HG02981 (cell line): ENCODE measurements around the gene PPP4C.
"Not testable (repeated sequence)": the region's sequence is repeated elsewhere in the genome, so short reads cannot be mapped to it uniquely, and the experiment has no call there.

Experiments used
- ATAC-seq: cut with Tn5 transposase; IDR thresholded peaks from one replicate; pipeline ENCODE4 v1.9.1; 2021; ENCODE audit warnings: mild to moderate bottlenecking, moderate library complexity; ENCODE audit not compliant: unreplicated experiment

The PPP4C gene

DNA sequence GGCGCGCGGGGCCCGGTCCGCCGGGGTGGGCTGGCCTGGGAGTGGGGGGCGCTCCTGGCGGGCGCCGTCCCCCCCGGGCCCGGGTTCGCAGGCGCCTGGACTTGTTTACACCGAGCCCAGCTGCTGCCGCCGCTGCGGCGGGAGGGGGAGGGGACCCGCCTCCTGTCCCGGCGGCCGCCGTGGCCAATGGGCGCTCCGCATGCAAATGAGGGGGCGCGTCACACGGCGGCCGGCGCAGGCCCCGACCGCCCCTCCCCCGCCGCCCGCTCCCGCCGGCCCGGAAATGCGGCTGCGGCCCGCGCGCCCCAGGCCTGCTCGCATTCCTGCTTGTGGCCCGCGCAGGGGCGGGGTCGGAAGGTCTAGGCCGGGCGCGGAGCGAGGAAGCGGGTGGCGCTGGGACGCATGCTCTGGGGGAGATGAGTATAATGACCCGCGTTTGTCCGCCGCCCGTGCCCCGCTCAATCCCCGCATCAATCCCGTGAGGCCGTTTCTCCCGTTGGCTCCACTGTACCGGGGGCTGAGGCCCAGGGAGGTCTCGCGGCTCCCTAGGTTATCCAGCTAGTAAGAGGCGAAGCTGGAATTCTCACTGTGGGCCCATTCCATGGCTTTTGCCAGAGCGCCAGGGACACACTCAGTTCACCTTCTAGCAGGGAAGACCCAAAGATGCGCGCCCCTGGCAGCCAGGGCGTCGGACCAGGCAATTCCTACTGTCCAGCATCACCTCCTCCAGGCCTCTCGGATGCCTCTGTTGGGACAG, 20.5 kb downstream of the PPP4C start, which contains the start of gene YPEL3:
TSS of gene YPEL3 (minus strand) at position 109 of the 757 bp plus-strand sequence. CDS start 731 bp downstream, outside the sequence.
- peak; percentile 34 for ATAC-seq

DNA sequence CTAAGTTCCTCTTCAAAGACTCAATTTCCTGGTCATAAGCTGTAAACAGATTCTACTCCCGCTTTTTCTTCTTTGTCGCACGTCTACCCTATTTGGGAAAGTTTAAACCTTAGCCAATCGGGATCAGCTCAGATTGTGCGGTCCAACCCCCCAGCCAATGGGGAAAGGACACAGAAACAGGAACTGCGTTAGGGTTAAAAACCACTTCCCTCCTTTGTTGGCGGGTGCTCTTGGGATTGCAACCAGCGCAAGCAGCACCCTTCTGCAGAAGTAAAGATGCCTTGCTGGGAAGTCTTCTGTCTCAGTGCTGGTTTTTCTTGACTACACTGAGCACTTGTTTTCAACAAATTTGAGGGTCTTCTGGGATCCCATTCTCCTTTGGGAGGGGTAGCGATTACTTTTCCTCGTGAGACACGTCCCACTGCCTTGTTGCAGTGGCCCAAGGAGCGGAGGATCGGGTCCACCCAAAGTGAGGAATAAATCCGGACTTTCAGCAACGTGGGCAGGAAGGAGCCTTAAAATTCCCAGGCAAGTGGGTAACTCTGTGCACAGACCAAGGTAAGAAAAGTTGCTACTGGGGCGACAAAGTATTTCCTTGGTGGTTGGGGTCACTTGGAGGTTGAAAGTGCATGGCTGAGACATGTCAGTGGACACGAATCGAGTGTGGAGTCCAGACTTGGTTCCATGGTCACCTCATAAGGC, 21.2 kb downstream of the PPP4C start:
- ATAC-seq: no peak

DNA sequence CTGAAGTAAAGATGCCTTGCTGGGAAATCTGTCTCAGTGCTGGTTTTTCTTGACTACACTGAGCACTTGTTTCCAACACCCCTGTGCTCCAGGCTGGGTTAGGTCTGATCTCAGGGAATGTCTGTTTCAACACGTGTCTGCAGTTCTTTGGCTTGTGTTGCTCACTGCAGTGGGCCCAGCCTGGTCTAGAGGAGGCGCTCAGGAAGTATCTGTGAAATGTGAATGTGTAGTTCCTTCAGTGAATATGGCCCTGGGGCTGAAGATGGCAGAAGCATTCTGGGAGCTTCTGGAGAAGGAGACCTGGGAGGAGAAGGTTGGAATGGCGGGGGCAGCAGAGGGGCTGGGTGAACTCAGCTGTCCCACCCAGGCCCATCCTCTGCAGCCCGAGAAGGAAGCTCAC, 28.3 kb downstream of the PPP4C start:
- no peak for ATAC-seq

DNA sequence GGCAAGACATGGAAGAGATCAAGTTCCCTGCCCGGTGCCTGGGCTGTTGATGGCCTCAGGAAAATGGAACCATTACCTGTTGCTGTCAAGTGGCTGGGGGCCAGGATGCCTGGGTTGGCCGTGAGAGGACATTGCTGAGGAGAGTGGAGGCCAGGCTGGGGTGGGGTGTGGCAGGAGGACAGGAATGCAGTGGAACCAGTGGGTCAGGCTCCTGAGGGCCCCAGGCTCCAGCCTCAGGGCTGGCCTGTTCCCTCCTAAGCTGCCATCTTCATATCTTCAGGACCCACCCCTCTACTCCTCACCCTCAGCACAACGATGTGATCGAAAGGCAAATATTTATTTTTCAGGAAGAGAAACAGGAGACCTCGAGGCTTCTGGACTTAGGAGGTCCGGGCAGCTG, 28.7 kb downstream of the PPP4C start:
- no peak for ATAC-seq

DNA sequence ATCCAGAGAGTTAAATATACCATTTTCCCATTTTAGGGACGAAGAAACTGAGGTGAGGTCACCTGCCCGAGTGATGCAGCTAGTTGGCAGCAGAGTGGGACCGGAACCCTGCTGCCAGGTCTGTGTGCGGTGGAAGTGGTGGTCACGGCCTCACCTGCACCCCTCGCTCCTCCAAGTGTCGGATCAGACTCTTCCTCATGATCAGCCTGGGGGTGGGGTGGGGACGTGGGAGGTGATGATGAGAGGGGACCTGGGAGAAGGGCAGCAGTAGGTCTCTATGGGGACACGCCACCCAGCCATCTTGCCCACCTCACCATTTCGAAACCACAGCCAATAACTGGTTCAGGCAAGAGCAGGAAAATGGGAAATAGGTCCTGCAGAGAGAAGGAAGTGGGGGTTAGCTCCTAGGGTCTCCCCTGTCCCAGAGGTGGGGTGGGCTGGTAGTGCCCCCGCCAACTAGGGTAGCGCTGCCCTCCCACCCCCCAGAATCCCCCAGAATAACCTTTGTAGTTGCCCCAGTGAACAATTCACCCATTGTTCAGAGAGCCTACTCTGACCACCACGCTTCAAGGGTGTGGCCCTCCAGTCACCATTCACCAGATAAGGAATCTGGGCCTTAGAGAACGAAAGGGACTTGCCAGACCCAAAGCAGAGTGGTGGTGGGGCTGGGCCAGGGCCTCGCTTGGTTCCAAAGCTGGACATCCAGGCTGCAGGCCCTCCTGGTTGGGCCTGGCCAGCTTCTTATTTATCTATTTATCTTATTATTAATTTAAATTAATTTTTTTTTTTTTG, 32.5 kb downstream of the PPP4C start:
- no peak for ATAC-seq

DNA sequence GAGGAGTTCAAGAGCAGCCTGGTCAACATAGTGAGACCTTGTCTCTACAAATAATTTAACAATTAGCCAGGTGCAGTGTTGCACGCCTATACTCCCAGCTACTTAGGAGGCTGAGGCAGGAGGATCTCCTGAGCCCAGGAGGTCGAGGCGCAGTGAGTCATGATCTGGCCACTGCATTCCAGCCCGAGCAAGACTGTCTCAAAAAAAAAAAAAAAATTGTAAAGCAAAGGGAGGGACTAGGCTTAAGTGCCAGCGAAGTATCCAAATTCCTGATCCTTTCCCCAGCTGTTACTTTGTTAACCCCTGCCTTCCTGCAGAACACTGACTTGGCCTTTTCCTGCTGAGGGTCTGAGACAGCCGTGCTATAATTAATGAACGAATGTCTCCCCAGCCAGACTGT, 34.9 kb downstream of the PPP4C start:
- ATAC-seq: no peak

DNA sequence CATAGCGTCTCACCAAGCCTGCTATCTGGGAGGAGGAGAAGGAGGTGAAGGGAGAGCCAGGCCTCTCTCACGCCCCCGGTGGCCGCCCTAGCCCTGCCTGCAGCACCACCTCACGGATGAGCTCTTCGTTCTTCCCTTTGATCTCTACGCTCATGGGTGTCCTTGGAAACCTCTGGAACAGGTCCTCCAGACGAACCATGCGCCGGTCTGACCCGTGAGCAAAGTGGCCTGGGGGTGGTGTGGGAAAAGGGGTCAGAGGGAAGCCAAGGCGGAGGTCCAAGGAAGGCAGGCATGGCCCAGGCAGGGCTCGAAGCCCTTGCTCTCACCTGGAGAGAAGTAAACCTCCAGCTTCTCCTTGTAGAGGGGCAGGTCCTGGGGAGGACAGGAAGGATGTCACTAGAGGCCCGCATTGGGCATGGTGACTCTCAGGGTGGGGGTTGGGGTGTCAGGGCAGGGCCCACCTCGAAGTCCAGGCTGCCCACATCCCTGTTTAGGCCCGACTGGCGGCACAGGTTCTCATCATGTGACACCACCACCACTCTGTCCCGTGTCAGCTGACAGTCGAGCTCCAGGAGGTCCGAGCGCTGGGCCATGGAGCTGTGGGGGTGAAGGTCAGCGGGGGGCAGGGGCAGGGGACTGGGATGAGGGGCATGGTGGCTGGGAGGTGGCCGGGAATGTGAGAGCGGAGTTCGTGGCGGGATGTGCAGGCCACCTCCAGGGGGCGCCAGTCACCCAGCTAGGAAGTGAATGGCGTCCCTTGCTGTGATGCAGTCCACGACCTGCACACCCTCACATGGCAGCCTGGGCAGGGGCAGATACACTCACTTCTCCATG, 36.6 kb downstream of the PPP4C start:
- no peak for ATAC-seq

DNA sequence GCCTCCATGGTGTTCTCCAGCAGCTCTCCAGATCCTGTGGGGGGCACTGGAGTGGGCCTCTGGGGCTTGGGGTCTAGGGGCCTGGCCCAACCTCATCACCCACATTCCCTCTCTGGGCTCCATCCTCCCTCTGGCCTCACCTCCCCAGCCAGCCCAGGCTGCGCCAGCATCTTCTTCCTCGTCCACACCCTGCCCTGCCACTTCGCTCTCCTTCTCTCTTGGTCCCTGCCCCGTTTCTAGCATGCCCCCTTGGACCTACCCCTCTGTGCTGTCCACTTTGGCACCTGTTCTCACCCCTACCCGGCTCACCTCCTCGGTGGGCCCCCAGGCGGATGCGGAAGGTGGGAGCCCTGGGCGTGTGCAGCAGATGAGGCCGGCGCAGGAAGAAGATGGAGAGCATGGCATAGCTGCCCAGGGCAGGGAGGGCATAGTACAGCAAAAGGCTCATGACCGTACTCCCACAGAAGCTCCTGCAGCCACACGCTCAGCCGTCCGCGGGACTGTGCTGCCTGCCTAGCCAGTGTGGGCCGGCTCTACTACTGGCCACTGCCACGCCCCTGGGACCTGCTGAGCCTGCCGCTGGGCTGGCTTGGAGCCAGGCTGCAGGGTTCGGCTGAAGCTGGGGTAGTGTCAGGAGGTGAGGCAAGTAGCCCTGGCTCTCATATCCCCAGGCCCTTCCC, 37.4 kb downstream of the PPP4C start, which contains the start of gene GDPD3:
TSS of gene GDPD3 (minus strand) at position 507 of the 680 bp plus-strand sequence. CDS start at position 448, 59 bp downstream.
- ATAC-seq: no peak

DNA sequence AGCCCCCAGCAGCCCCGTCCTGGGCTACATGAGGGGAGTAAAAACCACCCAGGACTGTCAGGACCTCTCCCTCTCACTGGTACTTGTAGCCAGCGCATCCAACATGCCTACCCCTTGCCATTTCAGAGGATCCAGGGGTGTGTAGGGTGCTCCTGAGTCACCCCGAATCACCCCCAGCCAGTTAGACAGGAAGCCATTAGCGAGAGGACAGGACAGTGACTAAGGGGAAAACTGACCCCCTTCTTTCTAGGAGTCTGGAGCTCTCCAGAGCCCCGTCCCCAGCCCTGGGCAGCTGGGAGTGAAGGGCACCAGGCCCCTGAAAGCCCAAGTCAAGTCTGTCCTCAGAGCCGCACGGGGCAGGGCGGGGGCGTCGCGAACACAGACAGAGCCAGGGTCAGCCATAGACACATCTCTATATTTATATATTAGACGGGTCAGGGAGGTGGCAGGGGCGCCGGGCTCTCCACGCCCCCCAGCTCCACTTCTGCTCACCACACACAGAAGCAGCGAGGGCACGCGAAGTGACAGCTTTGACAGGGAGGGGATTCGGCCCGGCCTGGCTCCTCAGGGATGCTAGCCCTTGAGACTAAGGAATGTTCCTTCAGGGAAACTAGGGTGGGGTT, 38.0 kb downstream of the PPP4C start:
- ATAC-seq: no peak

DNA sequence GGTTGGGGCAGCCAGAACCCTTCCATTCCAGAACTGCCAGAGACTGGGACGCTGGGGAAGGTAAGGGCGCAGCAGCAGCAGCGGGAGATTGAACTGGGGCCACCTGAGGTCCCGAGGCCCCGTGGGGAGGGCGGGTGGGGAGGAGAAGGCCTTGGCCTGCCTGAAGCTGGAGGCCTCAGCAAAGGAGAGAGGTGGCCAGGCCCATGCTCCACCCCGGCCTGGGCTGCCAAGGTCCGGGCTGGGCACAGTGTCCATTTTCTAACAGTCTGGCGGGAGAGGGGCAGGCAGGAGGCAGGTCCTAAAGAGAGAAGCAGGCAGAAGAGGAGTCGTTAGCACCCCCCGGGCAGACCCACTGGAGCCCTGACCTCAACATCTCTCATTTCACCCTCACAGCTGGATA, 38.6 kb downstream of the PPP4C start:
- no peak for ATAC-seq

DNA sequence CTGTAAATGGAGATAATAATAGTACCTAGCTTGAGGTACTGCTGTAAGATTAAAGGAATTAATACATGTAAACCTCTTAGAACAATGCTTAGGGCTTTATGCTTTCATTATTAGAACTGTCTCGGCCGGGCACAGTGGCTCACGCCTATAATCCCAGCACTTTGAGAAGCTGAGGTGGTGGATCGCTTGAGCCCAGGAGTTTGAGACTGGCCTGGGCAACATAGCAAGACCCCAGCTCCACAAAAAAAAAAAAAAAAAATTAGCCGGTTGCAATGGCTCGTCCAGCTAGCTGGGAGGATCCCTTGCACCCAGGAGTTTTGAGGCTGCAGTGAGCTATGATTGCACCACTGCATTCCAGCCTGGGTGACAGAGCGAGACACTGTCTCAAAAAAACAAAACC, 39.0 kb downstream of the PPP4C start:
- not testable (repeated sequence) for ATAC-seq

DNA sequence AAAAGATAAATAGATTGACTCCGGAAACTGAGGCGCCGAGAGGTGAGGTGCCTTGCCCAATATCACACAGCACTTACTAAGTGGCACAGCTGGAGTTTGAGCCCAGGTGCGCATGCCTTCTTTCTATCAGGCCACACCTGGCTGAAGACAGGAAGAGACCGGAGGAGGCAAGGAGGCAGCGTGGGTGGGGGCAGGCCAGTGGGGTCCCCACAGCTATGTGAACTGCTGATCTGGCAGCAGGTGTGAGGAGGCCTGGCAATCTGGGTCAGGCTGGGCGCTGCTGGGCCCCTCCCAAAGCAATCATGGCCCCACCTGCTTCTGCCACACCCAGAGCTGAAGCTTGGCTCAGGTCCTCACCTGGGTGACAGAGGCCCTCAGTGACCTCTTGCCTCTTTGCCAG, 39.4 kb downstream of the PPP4C start:
- ATAC-seq: no peak

DNA sequence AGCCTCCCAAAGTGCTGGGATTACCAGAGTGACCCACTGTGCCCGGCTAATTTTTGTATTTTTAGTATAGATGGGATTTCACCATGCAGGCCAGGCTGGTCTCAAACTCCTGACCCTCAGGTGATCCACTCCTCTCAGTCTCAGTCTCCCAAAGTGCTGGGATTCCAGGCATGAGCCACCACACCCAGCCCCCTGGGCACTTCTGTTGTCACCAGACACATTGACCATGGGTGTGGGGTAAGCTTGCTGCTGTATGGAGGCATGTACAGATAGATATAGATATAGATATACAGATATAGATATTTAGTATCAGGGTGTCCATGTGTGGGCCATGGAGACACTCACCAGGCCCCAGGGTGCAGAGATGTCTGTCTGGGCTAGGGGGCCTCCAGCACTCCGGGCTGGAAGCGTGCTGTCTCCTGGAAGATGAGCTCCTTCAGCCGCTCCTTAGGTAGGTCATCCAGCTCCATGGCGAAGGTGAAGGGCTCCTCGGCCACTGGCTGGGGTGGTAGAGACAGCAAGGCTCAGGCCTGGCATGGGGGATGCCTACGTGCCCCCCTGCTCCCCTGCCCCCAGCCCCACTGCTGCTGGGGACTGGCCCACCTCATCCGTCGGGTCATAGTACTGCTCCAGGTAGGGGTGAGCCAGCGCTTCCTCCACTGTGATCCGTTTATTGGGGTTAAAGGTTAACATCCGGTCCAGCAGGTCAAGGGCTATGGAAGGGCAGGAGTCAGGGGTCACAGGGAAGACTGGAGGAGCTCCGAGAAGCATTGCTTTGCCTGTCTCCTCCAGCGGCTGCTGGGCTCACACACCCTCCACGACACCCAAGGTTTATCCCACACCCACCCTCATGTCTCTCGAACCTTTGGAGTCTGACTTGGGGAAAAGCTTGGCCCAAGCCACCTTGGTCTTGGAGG, 40.8 kb downstream of the PPP4C start:
- ATAC-seq: no peak

DNA sequence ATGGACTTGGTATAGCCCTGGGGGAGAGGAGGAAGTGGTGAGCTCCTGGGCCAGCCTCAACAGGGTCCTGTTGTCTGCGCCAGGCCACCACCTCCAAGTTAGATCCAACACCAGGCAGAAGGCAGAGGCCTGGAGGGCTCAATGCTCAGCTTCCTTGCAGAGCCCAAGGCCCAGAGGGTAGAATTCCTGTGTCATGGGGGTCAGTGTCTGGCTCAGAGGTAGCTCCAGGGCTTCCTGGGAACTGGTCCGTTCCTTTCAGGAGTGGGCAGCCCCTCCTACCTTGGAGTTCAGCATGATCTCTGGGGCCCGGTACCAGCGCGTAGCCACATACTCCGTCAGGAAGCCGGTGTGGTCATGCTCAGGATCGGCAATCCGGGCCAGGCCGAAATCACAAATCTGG, 42.0 kb downstream of the PPP4C start:
- no peak for ATAC-seq

DNA sequence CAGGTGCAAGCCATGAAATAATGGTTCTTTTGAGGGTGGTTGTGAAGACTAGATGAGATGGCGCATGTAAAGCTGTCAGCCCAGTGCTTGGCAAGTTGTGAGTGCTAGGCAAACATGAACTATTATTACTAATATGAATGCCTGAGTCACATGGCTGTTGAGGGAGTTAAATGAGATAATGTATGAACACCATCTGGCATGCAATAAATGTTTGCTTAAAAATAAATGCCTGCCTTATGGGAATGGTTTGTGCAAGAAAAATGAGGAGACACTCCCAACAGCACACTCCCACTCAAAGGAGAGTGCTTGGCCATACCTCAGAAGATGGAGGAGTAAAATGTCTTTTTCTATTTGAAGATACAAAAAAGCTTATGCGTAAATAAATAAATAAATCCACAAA, 43.6 kb downstream of the PPP4C start:
- ATAC-seq: no peak

DNA sequence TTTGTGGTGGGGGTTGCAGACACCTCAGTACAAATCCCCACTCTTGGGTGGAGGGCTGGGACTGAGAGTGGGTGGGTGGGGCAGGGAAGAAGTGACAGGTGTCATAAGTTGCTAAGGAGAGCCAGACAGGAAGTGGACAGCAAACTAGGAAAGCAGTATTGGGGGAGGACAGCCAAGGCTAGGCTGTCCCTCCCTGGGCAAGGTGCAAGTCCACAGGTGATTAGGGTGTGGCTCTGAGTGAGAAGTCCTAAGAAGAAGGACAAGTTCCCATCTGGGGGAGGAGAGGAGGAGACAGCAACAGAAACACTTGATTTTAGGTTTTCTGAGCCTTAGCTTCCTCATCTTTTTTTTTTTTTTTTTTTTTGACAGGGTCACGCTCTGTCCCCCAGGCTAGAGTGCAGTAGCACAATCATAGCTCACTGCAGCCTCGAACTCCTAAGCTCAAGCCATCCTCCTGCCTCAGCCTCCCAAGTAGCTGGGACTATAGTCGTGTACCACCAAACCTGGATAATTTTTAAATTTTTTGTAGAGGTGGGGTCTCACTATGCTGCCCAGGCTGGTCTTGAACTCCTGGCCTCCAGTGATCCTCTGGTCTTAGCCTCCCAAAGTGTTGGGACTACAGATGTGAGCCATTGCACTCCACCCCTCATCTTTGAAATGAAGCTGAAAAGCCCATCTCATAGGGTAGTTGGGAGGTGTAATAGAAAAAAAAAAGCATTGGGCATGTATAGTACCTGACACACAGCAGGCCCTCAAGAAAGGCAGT, 44.7 kb downstream of the PPP4C start:
- no peak for ATAC-seq

DNA sequence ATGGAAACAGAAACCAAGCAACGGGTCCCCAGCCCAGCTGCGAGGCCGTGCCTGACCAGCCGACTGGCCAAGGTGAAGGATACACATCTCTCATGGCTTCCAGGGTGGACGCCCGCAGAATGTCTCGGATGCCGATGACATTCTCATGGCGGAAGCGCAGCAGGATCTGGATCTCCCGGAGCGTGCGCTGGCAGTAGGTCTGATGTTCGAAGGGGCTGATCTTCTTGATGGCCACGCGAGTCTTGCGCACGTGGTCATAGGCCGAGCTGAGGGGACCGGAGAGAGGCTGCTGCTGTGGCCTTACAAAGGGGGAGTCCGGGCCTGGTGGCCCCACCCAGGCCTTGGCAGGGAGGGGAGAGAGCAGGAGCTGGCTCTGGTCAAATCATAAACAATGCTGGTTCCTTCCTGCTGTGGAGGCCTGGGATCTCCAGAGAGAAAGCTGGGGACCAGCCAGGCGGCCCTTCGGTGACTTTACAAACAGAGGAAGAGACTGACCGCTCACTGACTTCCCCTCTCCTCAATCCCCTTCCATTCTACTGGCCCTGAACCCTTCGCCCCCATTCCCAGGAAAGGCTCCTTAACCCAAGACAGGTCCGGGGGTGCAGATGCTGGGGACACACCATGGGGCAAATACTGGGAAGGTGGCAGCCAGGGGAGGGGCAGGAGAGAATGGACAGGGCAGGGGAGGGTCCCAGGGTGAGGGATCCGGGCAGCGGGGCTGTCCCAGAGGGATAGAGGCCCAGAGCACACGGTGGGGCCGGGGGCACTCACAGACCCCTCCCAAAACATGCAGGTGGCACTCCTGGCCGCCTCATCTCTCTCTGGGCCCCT, 46.2 kb downstream of the PPP4C start:
- no peak for ATAC-seq
